ENCODE results near the gene SLC6A8. TPM values are rescaled to one million over a fixed set of nuclear protein-coding genes. Genes with fewer than 3 reads are reported as not detected.

SLC6A8 gene
- polyA plus RNA-seq, 3 donors: 53.5 to 69.9 (median 59.4) TPM

GRCh38 chrX:153645151-153645550, 42.6 kb upstream of the SLC6A8 start:
- no peak for DNase-seq (ENCODE audit: extremely low read depth in 1 of 11, low read depth in 9 of 11, low spot score in 4 of 11)

DNA sequence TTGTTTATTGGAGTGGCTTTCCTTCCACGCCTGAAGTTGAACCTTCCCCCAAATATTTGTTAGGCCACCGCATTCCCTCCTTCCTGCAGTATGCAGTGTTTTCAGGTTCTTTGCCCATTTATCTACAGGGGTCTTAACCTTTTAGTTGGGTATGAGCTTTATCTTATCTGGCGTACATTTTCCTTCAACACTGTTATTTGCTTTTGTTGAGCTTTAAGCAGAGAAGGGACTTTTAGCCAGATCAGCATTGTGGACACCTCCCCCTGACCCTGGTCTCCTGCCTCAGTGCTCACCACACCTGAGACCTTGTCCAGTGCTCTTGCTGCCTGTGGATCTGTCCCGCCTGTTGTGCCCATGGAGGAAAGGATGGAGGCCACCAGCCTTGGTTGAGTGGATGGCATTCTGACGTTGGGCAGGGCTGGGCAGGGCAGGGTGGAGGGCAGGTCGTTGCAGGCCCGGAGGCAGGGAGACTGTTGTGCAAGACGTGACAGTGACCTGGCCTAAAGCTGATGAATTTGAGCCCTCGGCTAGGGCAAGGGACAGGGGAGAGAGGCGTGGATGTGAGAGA, 41.7 kb upstream of the SLC6A8 start:
- DNase-seq (ENCODE audit: extremely low read depth in 1 of 11, low read depth in 9 of 11, low spot score in 4 of 11): no peak

DNA sequence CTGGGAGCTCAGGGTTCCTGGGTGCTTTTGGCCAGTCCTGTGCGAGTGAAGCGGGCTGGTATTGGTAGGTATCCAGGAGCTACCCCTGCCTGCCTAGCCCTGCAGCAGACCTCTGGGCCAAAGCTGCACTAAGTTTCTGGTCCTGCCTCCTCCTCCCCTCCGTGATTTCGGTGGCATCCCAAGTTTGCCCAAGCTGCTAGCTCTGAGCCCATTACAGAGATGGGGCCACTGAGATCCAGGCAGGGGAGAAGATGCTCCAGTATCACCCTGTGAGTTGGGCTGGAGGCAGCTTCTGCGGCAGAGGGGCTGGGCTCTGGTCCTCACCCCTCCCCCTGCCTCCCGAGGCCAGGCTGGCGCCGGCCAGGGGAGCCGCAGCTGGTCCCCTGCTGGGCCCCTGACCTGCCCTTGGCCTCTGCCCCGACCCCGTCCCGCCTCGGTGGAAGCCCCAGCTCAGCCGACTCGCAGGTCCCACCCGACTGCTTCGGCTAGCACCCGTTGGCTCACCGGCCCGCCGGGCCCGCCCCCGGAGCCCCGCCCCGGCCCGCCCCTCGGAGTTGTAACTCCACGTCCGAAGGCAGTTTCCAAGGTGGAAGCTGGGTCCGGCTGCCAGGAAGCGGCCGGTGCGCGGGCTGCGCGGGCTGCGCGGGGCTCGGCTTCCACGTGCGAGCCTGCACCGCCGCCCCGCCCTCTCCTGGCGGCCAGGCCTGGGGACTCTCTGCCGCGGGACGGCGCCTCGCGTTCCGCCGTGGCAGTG, 40.9 kb upstream of the SLC6A8 start, which contains the start of gene DUSP9:
Gene DUSP9, plus strand, starts transcription at position 584 of the 754 bp plus-strand sequence. CDS start 751 bp downstream, outside the sequence.
- DNase-seq (ENCODE audit: extremely low read depth in 1 of 11, low read depth in 9 of 11, low spot score in 4 of 11): peak in 1 of 11 donors; percentile 54

GRCh38 chrX:153647461-153648357, 40.0 kb upstream of the SLC6A8 start:
- DNase-seq (ENCODE audit: extremely low read depth in 1 of 11, low read depth in 9 of 11, low spot score in 4 of 11): no peak

DNA sequence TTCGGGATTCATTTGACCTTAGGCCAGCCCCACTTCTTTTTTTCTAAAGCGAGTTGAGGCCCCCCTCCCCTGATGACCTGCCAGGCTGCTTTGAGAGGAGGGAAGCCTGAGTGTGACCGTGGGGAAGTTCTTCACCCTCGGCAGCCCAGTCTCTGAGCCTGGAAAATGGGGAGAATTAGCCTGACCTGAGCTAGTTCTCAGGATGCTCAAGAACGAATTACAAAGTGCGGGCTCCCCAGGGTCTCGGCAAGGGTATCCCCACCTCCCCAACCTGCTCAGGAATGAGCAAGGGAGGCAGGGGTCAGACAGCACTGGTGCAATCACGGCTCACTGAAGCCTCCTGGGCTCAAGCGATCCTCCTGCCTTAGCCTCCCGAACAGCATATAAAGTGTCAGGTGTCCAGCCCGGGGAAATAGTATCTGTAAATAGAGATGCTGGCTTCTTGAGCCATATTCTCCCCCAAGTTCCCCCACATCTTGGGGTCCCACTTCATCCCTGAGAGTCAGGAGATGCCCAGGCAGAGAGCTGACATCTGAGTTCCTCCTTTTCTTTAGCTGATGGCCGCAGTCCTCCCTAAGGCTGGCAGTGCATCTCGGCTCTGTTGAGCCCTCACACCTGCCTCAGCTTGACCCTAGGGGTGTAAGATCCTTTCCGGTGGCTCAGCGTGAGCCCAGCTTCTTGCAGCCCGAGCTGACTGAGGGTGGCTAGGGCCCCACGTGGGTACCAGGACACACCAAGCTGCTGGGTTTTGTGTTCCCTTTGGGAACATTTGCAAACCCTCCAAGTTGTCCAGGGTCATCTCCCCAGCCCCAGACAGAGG, 39.2 kb upstream of the SLC6A8 start:
- no peak for DNase-seq (ENCODE audit: extremely low read depth in 1 of 11, low read depth in 9 of 11, low spot score in 4 of 11)

- DNase-seq (ENCODE audit: extremely low read depth in 1 of 11, low read depth in 9 of 11, low spot score in 4 of 11): no peak
These were observed 38.4 kb upstream of the SLC6A8 start for GRCh38 chrX:153649178-153649914.

DNA sequence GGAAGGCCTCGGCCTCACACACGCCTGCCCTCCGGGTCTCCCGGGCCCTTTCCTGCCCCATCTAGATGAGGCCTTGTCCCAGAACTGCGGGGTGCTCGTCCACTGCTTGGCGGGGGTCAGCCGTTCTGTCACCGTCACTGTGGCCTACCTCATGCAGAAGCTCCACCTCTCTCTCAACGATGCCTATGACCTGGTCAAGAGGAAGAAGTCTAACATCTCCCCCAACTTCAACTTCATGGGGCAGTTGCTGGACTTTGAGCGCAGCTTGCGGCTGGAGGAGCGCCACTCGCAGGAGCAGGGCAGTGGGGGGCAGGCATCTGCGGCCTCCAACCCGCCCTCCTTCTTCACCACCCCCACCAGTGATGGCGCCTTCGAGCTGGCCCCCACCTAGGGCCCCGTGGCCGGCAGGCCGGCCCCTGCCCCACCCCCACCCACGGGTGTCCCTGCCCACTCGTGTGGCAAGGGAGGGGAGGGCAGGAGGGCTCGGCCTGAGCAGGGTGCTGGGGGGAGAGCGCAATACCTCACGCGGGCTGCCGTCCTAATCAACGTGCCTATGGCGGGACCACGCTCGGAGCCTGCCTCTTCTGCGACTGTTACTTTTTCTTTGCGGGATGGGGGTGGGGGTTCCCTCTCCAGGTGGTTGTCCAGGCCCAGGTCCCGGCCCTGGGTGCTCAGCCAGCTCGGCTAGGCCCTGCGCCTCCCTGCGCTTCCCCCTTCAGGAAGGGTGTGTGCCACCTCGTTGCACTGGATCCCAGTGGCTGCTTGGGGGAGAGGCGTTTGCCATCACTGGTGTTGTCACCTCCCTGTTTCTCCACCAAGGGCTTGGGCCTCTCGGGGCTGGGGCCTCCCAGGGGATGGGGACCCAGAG, 37.6 kb upstream of the SLC6A8 start:
- DNase-seq (ENCODE audit: extremely low read depth in 1 of 11, low read depth in 9 of 11, low spot score in 4 of 11): no peak

- DNase-seq (ENCODE audit: extremely low read depth in 1 of 11, low read depth in 9 of 11, low spot score in 4 of 11): no peak
These were observed 36.8 kb upstream of the SLC6A8 start for GRCh38 chrX:153650959-153651358.

- no peak for DNase-seq (ENCODE audit: extremely low read depth in 1 of 11, low read depth in 9 of 11, low spot score in 4 of 11)
These were observed 36.1 kb upstream of the SLC6A8 start for GRCh38 chrX:153651540-153652079.

GRCh38 chrX:153653556-153653955, 34.2 kb upstream of the SLC6A8 start:
- no peak for DNase-seq (ENCODE audit: extremely low read depth in 1 of 11, low read depth in 9 of 11, low spot score in 4 of 11)

DNA sequence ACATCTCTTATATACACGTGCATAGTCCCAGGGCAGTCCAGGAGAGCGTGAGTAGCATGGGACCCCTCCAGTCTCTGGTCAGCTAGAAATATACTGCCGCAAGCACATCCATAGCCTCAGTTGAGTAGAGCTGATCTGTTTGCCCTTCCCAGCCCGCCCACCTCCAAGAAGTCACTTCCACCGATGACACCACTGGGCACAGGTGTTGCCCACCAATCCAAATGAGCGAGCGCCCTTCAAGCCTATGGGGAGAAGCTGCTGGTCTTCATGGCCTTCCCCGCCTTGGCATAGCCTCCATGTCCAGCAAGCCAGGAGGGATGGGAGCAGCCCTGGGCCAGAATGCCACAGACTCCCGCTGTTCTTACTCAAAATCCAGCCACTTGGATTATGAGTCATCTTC, 30.6 kb upstream of the SLC6A8 start:
- no peak for DNase-seq (ENCODE audit: extremely low read depth in 1 of 11, low read depth in 9 of 11, low spot score in 4 of 11)

DNA sequence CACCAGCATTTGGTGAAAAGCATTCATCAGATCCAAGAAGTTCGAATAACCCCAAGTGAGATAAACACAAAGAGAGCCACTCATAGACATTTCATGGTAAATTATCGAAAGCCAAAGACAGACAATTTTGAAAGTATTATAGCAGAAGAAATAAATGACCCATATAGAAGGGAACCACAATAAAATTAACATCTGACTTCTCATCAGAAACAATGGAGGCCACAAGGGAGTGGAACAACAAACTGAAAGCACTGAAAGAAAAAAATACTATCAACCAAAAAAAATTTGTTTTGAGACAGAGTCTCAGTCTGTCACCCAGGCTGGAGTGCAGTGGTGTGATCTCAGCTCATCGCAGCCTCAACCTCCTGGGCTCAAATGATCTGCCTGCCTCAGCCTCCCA, 28.5 kb upstream of the SLC6A8 start:
- no peak for DNase-seq (ENCODE audit: extremely low read depth in 1 of 11, low read depth in 9 of 11, low spot score in 4 of 11)

DNA sequence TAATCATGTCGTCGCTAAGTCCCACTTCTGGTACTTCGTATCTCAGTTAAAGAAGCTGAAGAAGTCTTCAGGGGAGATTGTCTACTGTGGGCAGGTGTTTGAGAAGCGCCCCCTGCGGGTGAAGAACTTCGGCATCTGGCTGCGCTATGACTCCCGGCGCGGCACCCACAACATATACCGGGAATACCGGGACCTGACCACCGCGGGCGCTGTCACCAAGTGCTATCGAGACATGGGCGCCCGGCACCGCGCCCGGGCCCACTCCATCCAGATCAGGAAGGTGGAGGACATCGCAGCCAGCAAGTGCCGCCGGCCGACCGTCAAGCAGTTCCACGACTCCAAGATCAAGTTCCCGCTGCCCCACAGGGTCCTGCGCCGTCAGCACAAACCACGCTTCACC, 25.5 kb upstream of the SLC6A8 start:
- no peak for DNase-seq (ENCODE audit: extremely low read depth in 1 of 11, low read depth in 9 of 11, low spot score in 4 of 11)

- DNase-seq (ENCODE audit: extremely low read depth in 1 of 11, low read depth in 9 of 11, low spot score in 4 of 11): no peak
These were observed 21.9 kb upstream of the SLC6A8 start for GRCh38 chrX:153665726-153666306.

DNA sequence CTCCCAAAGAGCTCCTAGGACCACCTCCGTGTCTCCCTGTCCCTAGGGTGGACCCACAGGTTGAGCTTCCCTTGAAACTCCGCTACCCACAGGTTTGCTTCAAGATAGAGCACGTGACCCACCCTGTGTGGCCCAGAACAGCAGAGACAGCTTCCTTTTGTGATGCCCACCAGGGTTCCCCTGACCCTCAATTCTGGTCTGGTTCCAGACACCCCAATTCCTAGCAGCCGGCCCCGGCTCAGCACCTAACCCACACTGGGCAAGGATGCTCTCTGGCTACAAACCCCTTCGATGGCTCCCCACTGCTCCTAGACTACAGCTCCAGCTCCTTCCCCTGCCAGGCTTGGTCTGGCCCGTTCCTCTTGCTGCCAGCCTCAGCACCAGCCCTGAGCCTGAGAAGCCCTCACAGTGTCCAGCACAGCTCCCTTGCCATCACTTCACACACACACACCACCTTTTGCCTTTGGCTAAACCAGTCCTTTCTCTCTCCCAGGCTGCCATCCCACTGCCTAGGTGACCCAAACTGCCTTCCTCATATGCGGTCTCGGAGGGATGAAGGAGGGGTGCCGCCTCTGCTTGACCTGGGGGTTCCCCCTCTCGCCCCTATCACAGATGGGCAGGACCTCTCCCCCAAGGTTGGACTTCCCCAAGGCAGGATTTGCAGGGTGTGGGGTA, 20.3 kb upstream of the SLC6A8 start:
- no peak for DNase-seq (ENCODE audit: extremely low read depth in 1 of 11, low read depth in 9 of 11, low spot score in 4 of 11)

DNA sequence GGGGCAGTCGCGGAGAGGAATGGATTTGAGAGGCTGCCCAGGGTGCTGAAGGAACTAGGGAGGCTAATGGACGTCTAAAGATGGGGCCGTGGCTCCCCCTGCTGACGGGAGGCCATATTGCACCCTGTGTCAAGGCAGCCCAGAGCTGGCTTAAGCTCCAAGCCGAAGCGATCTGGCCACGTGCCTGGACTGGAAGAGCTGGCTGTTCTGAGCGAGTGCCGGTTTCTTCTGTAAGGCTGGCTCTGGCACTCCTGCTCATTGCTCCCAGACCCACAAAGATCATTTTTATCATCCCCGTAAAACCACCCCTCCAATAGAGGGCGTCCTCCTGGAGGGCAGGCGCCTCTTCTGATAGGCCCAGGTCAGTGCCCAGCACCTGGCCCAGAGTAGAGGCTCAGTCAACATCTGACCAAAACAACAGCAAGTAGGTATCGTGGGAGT, 19.8 kb upstream of the SLC6A8 start:
- peak in 8 of 11 donors; percentile 59 to 78 (median 68) for DNase-seq (ENCODE audit: extremely low read depth in 1 of 11, low read depth in 9 of 11, low spot score in 4 of 11)

All from renal cortex interstitium (tissue), 11 donors.